ENCODE data around the gene SLC35F4. TPM values are rescaled to one million over a fixed set of nuclear protein-coding genes. Genes with fewer than 3 reads are reported as not detected.

The SLC35F4 gene
- total and polyA plus RNA-seq, 2 of the 4 experiments (the other 2 are of a cell fraction), result not detected

DNA sequence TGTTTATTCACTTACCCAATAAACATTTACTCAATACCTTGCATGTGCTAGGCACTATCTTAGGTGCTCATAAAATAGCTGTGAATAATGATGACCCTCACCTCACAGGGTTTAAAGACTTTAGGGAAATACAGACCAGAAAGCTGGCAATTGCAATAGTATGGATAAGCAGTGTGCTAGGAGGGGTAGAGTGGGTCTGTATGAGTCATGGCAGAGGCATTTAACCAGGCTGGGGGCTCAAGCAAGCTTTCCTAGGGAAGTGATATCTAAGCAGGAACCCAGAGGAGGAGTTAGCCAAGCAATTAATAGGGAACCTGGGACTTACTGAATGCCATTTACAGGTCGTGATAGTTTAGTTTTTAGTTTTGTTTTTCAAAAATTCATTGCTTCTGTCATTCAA lies 248.4 kb downstream of the SLC35F4 start:
- H3K4me2 ChIP-seq (ENCODE audit: low read depth, low read length), result no peak overlapping the region
- no peak overlapping the region for H2BK20ac ChIP-seq (ENCODE audit: low read depth, low read length)
- H4K91ac ChIP-seq (ENCODE audit: insufficient read depth, low read depth, low read length), result no peak overlapping the region
- no peak overlapping the region for H2AK9ac ChIP-seq (replicated peaks; ENCODE audit: low read depth, low read length, poor library complexity)
- ATAC-seq (ENCODE audit: low read depth) (no peak), DNase-seq (no peak)
- ChIA-PET POLR2A (ENCODE audit: unreplicated experiment) (no interaction called here), CTCF (no interaction called here)
- H3K18ac ChIP-seq (ENCODE audit: low read depth, low read length), result no peak overlapping the region
- WGBS, 2 experiments (ENCODE audit: extremely low coverage in 2 of 2, insufficient read length in 1 of 2), result no CpG with 5 or more reads among the region's 1 CpG
- H3K56ac ChIP-seq (ENCODE audit: extremely low read depth, insufficient read depth, low read length), result no peak overlapping the region
- no peak overlapping the region for H4K5ac ChIP-seq (ENCODE audit: low read depth, low read length)
- H3K9me1 ChIP-seq (ENCODE audit: insufficient read depth, low read length), result no peaks in the 10 kb centered on the region
- H3K27ac ChIP-seq (ENCODE audit: insufficient read depth, low read length), result no peak overlapping the region
- peaks cover 8% of the 10 kb centered on the region for H3K9me3 ChIP-seq (ENCODE audit: control insufficient read depth, insufficient read depth, low read length)
- H3K9ac ChIP-seq (ENCODE audit: low read depth, low read length), result no peak overlapping the region
- H3K4ac ChIP-seq (ENCODE audit: low read depth, low read length), result no peak overlapping the region
- no peak overlapping the region for H3K23ac ChIP-seq (ENCODE audit: low read depth, low read length)
- no peaks in the 10 kb centered on the region for H3K36me3 ChIP-seq (ENCODE audit: control insufficient read depth, insufficient read depth, low read length)
- H2AK5ac ChIP-seq (ENCODE audit: low read depth, low read length), result no peak overlapping the region
- no peaks in the 10 kb centered on the region for H3K27me3 ChIP-seq (ENCODE audit: control insufficient read depth, insufficient read depth, low read length)
- H4K8ac ChIP-seq (ENCODE audit: low read depth in 2 of 2, low read length in 2 of 2), result no peak overlapping the region
- no TSS peak for BruUV-seq (replicated peaks)
- dilution Hi-C loops (cut with HindIII; ENCODE audit: low sequenced_read_pairs, unreplicated experiment), result no loop called here
- in situ Hi-C loops (cut with MboI; ENCODE audit: low sequenced_read_pairs), result no loop called here
- H3K79me1 ChIP-seq (ENCODE audit: low read depth in 1 of 2, low read length in 2 of 2), result no peaks in the 10 kb centered on the region
- no peaks in the 10 kb centered on the region for H4K20me1 ChIP-seq (ENCODE audit: insufficient read depth, low read length)
- no peak overlapping the region for H2AFZ ChIP-seq (replicated peaks; ENCODE audit: low read length, poor library complexity)
- intact Hi-C loops (cut with micrococcal nuclease), result no loop called here
- no peak overlapping the region for H3K14ac ChIP-seq (replicated peaks; ENCODE audit: low read depth, low read length)
- no peak overlapping the region for H3K4me3 ChIP-seq (ENCODE audit: insufficient read depth, low read depth, low read length)
- H2BK15ac ChIP-seq (ENCODE audit: low read depth, low read length), result no peak overlapping the region
- TF ChIP-seq CTCF (conservative IDR thresholded peaks at IDR 0.05; ENCODE audit: low read depth, low read length) (no peak), RCOR1 (IDR thresholded peaks at IDR 0.05; ENCODE audit: insufficient replicate concordance, low read length) (no peak), MAFK (IDR thresholded peaks at IDR 0.05; ENCODE audit: low read depth, low read length) (no peak), RFX5 (IDR thresholded peaks at IDR 0.05; ENCODE audit: low read depth, low read length) (no peak), SMC3 (IDR thresholded peaks at IDR 0.05; ENCODE audit: low read depth, low read length) (no peak), CEBPB (IDR thresholded peaks at IDR 0.05; ENCODE audit: low read depth, low read length) (no peak), NFE2L2 (IDR thresholded peaks at IDR 0.05; ENCODE audit: low read depth, low read length) (no peak), BHLHE40 (IDR thresholded peaks at IDR 0.05; ENCODE audit: low read depth, low read length) (no peak)
- H2BK5ac ChIP-seq (ENCODE audit: low read depth, low read length, poor library complexity, severe bottlenecking), result no peak overlapping the region
- H3K4me1 ChIP-seq (ENCODE audit: control insufficient read depth, insufficient read depth, low read length), result no peaks in the 10 kb centered on the region
- H2BK120ac ChIP-seq (ENCODE audit: low read depth, low read length), result no peak overlapping the region
